Trophoblast cell (in vitro differentiated cells and primary cell): ENCODE data around the gene CDH5. TPM values are rescaled to one million over a fixed set of nuclear protein-coding genes. Genes with fewer than 3 reads are reported as not detected.

Experiments
- DNase-seq, 2 donors: peaks; one replicate each; pipeline ENCODE4 v3.0.0-alpha.2; 2016
- H2AFZ ChIP-seq: 2 replicates; pipeline ENCODE4 v1.6.1; 2013; ENCODE audit warnings: low read length, moderate library complexity, mild to moderate bottlenecking; ENCODE audit not compliant: insufficient read depth, poor library complexity
- H2AK5ac ChIP-seq: 2 replicates; pipeline ENCODE4 v1.6.1; 2013; ENCODE audit warnings: mild to moderate bottlenecking, low read length
- H2BK120ac ChIP-seq: 2 replicates; pipeline ENCODE4 v1.6.1; 2013; ENCODE audit warnings: low read length, mild to moderate bottlenecking, moderate library complexity; ENCODE audit not compliant: insufficient read depth, poor library complexity
- H2BK12ac ChIP-seq: 2 replicates; pipeline ENCODE4 v1.6.1; 2013; ENCODE audit warnings: mild to moderate bottlenecking, low read length, moderate library complexity
- H2BK5ac ChIP-seq: 2 replicates; pipeline ENCODE4 v1.6.1; 2013; ENCODE audit warnings: low read length, low read depth, moderate library complexity, mild to moderate bottlenecking; ENCODE audit not compliant: poor library complexity
- H3K14ac ChIP-seq: 2 replicates; pipeline ENCODE4 v1.6.1; 2013; ENCODE audit warnings: mild to moderate bottlenecking, low read length
- H3K18ac ChIP-seq: 2 replicates; pipeline ENCODE4 v1.6.1; 2013; ENCODE audit warnings: mild to moderate bottlenecking, low read length
- H3K23ac ChIP-seq: 2 replicates; pipeline ENCODE4 v1.6.1; 2013; ENCODE audit warnings: low read length
- H3K27ac ChIP-seq: 2 replicates; pipeline ENCODE4 v1.5.1; 2013; ENCODE audit warnings: low read depth, mild to moderate bottlenecking, inconsistent platforms, low read length, moderate library complexity
- H3K27me3 ChIP-seq: 2 replicates; pipeline ENCODE4 v1.6.1; 2013; ENCODE audit warnings: inconsistent platforms, mild to moderate bottlenecking, low read length, moderate library complexity; ENCODE audit not compliant: insufficient read depth
- H3K36me3 ChIP-seq, 2 experiments: 1 replicate in 1 of 2; 2 replicates in 1 of 2; pipeline ENCODE4 v1.6.1; 2013; ENCODE audit warnings: low read length in 2 of 2, mild to moderate bottlenecking in 2 of 2, moderate library complexity in 1 of 2; ENCODE audit not compliant: insufficient read depth in 2 of 2, control insufficient read depth in 1 of 2
- H3K4ac ChIP-seq: 2 replicates; pipeline ENCODE4 v1.6.1; 2013; ENCODE audit warnings: low read depth, mild to moderate bottlenecking, low read length, moderate library complexity
- H3K4me1 ChIP-seq, 2 experiments: 1 replicate in 1 of 2; 2 replicates in 1 of 2; pipeline ENCODE4 v1.6.1; 2013; ENCODE audit warnings: low read length in 2 of 2, mild to moderate bottlenecking in 2 of 2, moderate library complexity in 1 of 2; ENCODE audit not compliant: insufficient read depth in 2 of 2, control insufficient read depth in 1 of 2
- H3K4me2 ChIP-seq: 2 replicates; pipeline ENCODE4 v1.6.1; 2013; ENCODE audit warnings: inconsistent platforms, mild to moderate bottlenecking, low read length, moderate library complexity
- H3K4me3 ChIP-seq: 2 replicates; pipeline ENCODE4 v1.5.1; 2013; ENCODE audit warnings: mild to moderate bottlenecking, low read depth, low read length, inconsistent platforms
- H3K79me1 ChIP-seq: one replicate; pipeline ENCODE4 v1.6.1; 2013; ENCODE audit warnings: low read length
- H3K79me2 ChIP-seq: 2 replicates; pipeline ENCODE4 v1.6.1; 2013; ENCODE audit warnings: low read length, mild to moderate bottlenecking; ENCODE audit not compliant: control insufficient read depth, insufficient read depth, poor library complexity
- H3K9ac ChIP-seq: 2 replicates; pipeline ENCODE4 v1.6.1; 2013; ENCODE audit warnings: mild to moderate bottlenecking, low read length
- H3K9me3 ChIP-seq: 2 replicates; pipeline ENCODE4 v1.6.1; 2013; ENCODE audit warnings: low read depth, mild to moderate bottlenecking, control low read depth, inconsistent platforms, low read length; ENCODE audit not compliant: insufficient read depth
- H4K12ac ChIP-seq: 2 replicates; pipeline ENCODE4 v1.6.1; 2013; ENCODE audit warnings: low read depth, mild to moderate bottlenecking, low read length, moderate library complexity
- H4K8ac ChIP-seq: 2 replicates; pipeline ENCODE4 v1.6.1; 2013; ENCODE audit warnings: low read depth, mild to moderate bottlenecking, low read length, moderate library complexity
- H4K91ac ChIP-seq: one replicate; pipeline ENCODE4 v1.6.1; 2013; ENCODE audit warnings: low read depth, mild to moderate bottlenecking, low read length, moderate library complexity
- WGBS: extraction: QIAGEN DNeasy Blood & Tissue Kit; methylation state at CpG from one replicate; pipeline ENCODE4 v1.1.7; 2013; ENCODE audit warnings: missing lambda C conversion rate; ENCODE audit not compliant: insufficient read length, insufficient coverage; ENCODE audit errors: extremely low coverage; 5-methylcytosine and 5-hydroxymethylcytosine counted together
- polyA plus RNA-seq: library from polyadenylated mRNA; stranded (reverse); fragments of 200-250 nt; gene quantifications from 2 replicates; pipeline ENCODE4 v1.2.3, GENCODE V29; 2013

CDH5 gene, protein sequence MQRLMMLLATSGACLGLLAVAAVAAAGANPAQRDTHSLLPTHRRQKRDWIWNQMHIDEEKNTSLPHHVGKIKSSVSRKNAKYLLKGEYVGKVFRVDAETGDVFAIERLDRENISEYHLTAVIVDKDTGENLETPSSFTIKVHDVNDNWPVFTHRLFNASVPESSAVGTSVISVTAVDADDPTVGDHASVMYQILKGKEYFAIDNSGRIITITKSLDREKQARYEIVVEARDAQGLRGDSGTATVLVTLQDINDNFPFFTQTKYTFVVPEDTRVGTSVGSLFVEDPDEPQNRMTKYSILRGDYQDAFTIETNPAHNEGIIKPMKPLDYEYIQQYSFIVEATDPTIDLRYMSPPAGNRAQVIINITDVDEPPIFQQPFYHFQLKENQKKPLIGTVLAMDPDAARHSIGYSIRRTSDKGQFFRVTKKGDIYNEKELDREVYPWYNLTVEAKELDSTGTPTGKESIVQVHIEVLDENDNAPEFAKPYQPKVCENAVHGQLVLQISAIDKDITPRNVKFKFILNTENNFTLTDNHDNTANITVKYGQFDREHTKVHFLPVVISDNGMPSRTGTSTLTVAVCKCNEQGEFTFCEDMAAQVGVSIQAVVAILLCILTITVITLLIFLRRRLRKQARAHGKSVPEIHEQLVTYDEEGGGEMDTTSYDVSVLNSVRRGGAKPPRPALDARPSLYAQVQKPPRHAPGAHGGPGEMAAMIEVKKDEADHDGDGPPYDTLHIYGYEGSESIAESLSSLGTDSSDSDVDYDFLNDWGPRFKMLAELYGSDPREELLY
- 93.1 and 99.2 TPM in 2 replicates for polyA plus RNA-seq

DNA sequence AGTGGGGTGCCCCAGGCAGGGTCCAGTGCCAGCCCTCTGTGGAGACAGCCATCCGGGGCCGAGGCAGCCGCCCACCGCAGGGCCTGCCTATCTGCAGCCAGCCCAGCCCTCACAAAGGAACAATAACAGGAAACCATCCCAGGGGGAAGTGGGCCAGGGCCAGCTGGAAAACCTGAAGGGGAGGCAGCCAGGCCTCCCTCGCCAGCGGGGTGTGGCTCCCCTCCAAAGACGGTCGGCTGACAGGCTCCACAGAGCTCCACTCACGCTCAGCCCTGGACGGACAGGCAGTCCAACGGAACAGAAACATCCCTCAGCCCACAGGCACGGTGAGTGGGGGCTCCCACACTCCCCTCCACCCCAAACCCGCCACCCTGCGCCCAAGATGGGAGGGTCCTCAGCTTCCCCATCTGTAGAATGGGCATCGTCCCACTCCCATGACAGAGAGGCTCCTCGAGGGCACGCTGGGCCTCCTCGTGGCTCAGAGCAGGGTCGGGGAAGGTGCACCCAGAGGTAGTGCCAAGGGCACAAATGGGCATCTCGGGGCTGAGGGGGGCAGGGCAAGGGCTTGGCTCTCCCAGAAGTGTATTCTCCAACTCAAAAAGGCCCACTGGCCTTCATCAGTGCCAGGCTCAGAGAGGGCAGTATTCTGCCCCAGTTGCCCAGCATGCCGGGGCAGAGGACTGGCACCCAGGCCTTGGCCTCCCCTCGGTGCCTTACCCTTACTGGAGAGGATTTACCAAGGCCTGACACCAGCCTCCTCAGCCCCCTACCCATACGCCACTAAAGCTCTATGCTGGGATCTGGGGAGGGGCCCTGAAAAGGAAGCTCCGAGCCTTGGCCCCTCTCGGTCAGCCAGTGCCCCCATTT, at the start of gene CDH5:
Gene CDH5 (plus strand): TSS at position 259 of the 867 bp plus-strand sequence. CDS start 12,647 bp downstream, outside the sequence.
- Histone ChIP-seq H2AK5ac (peak within 1 kb of the TSS; percentile 48), H3K36me3 (no peaks in the 10 kb centered on the region), H3K4me1 (peaks cover 15 to 18% of the 10 kb centered on the region in 2 experiments), H2BK12ac (peak within 1 kb of the TSS; percentile 28), H3K79me2 (peaks cover 2% of the 10 kb centered on the region), H2BK120ac (peak within 1 kb of the TSS; percentile 54), H3K27ac (no peak within 1 kb of the TSS), H2AFZ (no peak within 1 kb of the TSS), H3K9ac (no peak within 1 kb of the TSS), H3K18ac (no peak within 1 kb of the TSS), H3K4me3 (no peak within 1 kb of the TSS), H4K8ac (no peak within 1 kb of the TSS), H3K27me3 (no peaks in the 10 kb centered on the region), H3K4me2 (no peak within 1 kb of the TSS), H3K9me3 (no peaks in the 10 kb centered on the region), H3K14ac (no peak within 1 kb of the TSS), H2BK5ac (no peak within 1 kb of the TSS), H3K23ac (no peak within 1 kb of the TSS), H4K91ac (peak within 1 kb of the TSS; percentile 56), H4K12ac (peak within 1 kb of the TSS; percentile 9), H3K79me1 (peaks cover 17% of the 10 kb centered on the region), H3K4ac (no peak within 1 kb of the TSS)
- DNase-seq, result no peak
- no CpG with 5 or more reads among the region's 25 CpGs for WGBS

DNA sequence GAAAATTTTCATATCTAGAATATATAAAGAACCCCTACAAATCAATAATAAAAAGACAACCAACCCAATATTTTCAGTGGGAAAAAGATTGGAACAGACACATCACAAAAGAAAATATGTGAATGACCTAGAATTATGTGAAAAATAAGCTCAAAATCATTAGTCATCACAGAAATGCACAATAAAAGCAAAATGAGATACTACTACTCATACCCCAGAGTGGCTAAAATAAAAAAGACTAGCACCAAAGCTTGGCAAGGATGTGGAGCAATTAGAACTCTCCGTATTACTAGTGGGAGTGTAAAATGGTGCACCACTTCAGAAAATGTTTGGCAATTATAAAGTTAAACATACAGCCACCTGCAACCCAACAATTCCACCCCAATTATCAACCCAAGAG, 48.0 kb upstream of the CDH5 start:
- Histone ChIP-seq H2BK5ac (no peak overlapping the region), H3K27me3 (no peaks in the 10 kb centered on the region), H3K79me2 (no peaks in the 10 kb centered on the region), H3K9me3 (peaks cover 2% of the 10 kb centered on the region), H3K18ac (no peak overlapping the region), H4K8ac (no peak overlapping the region), H2BK12ac (no peak overlapping the region), H3K9ac (no peak overlapping the region), H2BK120ac (no peak overlapping the region), H3K4ac (no peak overlapping the region), H3K4me2 (no peak overlapping the region), H3K4me1 (no peaks in the 10 kb centered on the region), H3K36me3 (no peaks in the 10 kb centered on the region), H2AK5ac (no peak overlapping the region), H4K91ac (no peak overlapping the region), H3K23ac (no peak overlapping the region), H3K27ac (no peak overlapping the region), H3K14ac (no peak overlapping the region), H2AFZ (no peak overlapping the region), H3K4me3 (no peak overlapping the region), H3K79me1 (no peaks in the 10 kb centered on the region), H4K12ac (no peak overlapping the region)
- WGBS, result no CpG with 5 or more reads among the region's 1 CpG
- DNase-seq, result no peak

DNA sequence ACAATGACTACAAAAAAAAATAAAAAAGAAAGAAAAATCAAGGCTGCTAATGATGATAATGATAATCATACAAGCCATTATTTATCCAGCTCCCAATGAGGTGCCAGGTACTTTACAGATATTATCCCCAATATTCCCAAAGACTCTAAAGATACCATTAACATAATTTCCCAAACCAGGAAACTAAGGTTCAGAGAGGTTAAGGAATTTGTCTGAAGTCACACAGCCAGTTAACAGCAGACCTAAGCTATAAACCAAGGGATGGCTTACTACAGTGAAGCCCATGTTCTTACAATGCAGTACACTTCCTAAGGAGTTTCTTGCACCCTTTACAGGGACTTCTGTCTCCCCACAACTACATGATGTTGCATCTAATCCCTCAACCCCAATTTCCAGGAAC, 45.7 kb upstream of the CDH5 start:
- Histone ChIP-seq H3K14ac (no peak overlapping the region), H3K4me2 (no peak overlapping the region), H2BK12ac (no peak overlapping the region), H3K9me3 (peaks cover 2% of the 10 kb centered on the region), H3K79me2 (no peaks in the 10 kb centered on the region), H3K18ac (no peak overlapping the region), H3K9ac (no peak overlapping the region), H3K36me3 (no peaks in the 10 kb centered on the region), H3K27ac (no peak overlapping the region), H3K79me1 (no peaks in the 10 kb centered on the region), H2AK5ac (no peak overlapping the region), H2BK120ac (no peak overlapping the region), H4K12ac (no peak overlapping the region), H2AFZ (no peak overlapping the region), H3K4me1 (peaks cover 0 to 2% of the 10 kb centered on the region in 2 experiments), H4K91ac (no peak overlapping the region), H3K23ac (no peak overlapping the region), H3K4ac (no peak overlapping the region), H3K27me3 (no peaks in the 10 kb centered on the region), H2BK5ac (no peak overlapping the region), H3K4me3 (no peak overlapping the region), H4K8ac (no peak overlapping the region)
- no peak for DNase-seq

DNA sequence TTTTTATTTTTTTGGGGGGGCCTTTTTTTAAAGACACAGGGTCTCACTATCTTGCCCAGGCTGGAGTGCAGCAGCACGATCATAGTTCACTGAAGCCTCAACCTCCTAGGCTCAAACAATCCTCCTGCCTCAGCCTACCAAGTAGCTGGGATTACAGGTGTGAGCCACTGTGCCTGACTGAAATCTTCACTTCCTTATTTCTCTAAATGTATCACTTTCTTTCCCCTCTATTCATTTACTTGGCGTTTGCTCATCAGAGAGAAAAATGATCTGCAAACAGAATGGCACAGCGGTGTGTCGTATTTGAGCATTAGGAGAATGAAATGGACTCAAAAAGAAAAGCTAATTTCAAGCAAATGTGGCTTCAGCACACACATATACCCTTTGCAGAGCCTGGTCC, 44.3 kb upstream of the CDH5 start:
- no peak for DNase-seq
- no peaks in the 10 kb centered on the region for H3K36me3 ChIP-seq
- no peak overlapping the region for H2BK5ac ChIP-seq
- no peak overlapping the region for H3K4me2 ChIP-seq
- H2BK120ac ChIP-seq, result no peak overlapping the region
- H3K4me3 ChIP-seq, result no peak overlapping the region
- H2AFZ ChIP-seq, result no peak overlapping the region
- H2AK5ac ChIP-seq, result no peak overlapping the region
- H4K12ac ChIP-seq, result no peak overlapping the region
- no peaks in the 10 kb centered on the region for H3K79me1 ChIP-seq
- no peak overlapping the region for H3K9ac ChIP-seq
- peaks cover under 1 to 2% of the 10 kb centered on the region in 2 experiments for H3K4me1 ChIP-seq
- H3K27ac ChIP-seq, result no peak overlapping the region
- no CpG with 5 or more reads among the region's 4 CpGs for WGBS
- H3K23ac ChIP-seq, result no peak overlapping the region
- no peak overlapping the region for H3K18ac ChIP-seq
- no peaks in the 10 kb centered on the region for H3K27me3 ChIP-seq
- no peak overlapping the region for H4K91ac ChIP-seq
- no peak overlapping the region for H4K8ac ChIP-seq
- H3K9me3 ChIP-seq, result peaks cover 2% of the 10 kb centered on the region
- no peak overlapping the region for H3K4ac ChIP-seq
- no peak overlapping the region for H3K14ac ChIP-seq
- no peaks in the 10 kb centered on the region for H3K79me2 ChIP-seq
- no peak overlapping the region for H2BK12ac ChIP-seq
